Right hindlimb (tissue), 1 donor: ENCODE measurements around the gene AMDHD2.

Experiments used
- DNase-seq: peaks from one replicate; pipeline ENCODE4 v3.0.0-alpha.2; 2018

The AMDHD2 gene

GRCh38 chr16:2483939-2484897 lies 36.0 kb upstream of the AMDHD2 start:
- DNase-seq, result peak; percentile 22

- no peak for DNase-seq
Measured at GRCh38 chr16:2484898-2485508, 35.2 kb upstream of the AMDHD2 start.

- no peak for DNase-seq
Measured at GRCh38 chr16:2485811-2486507, 34.2 kb upstream of the AMDHD2 start.

GRCh38 chr16:2486645-2487516 lies 33.3 kb upstream of the AMDHD2 start:
- no peak for DNase-seq

GRCh38 chr16:2487517-2487842 lies 32.7 kb upstream of the AMDHD2 start:
- no peak for DNase-seq

- peak; percentile 46 for DNase-seq
Measured at GRCh38 chr16:2487903-2488531, 32.2 kb upstream of the AMDHD2 start.

GRCh38 chr16:2489581-2489980 lies 30.6 kb upstream of the AMDHD2 start:
- DNase-seq, result no peak

GRCh38 chr16:2490190-2491105 lies 29.7 kb upstream of the AMDHD2 start:
- DNase-seq, result no peak

- no peak for DNase-seq
Measured at GRCh38 chr16:2492292-2492691, 27.9 kb upstream of the AMDHD2 start.

GRCh38 chr16:2493605-2494004 lies 26.6 kb upstream of the AMDHD2 start:
- no peak for DNase-seq

- no peak for DNase-seq
Measured at GRCh38 chr16:2494616-2495015, 25.6 kb upstream of the AMDHD2 start.

GRCh38 chr16:2495041-2495440 lies 25.1 kb upstream of the AMDHD2 start:
- no peak for DNase-seq

- no peak for DNase-seq
Measured at GRCh38 chr16:2496223-2497115, 23.7 kb upstream of the AMDHD2 start.

GRCh38 chr16:2497116-2497630 lies 23.0 kb upstream of the AMDHD2 start:
- DNase-seq, result no peak

GRCh38 chr16:2497695-2498484 lies 22.3 kb upstream of the AMDHD2 start:
- no peak for DNase-seq

- no peak for DNase-seq
Measured at GRCh38 chr16:2498531-2499253, 21.5 kb upstream of the AMDHD2 start.

GRCh38 chr16:2499454-2499853 lies 20.7 kb upstream of the AMDHD2 start:
- DNase-seq, result no peak

- DNase-seq, result no peak
Measured at GRCh38 chr16:2499890-2500429, 20.2 kb upstream of the AMDHD2 start.
